ENCODE results near the gene BFSP2. TPM values are rescaled to one million over a fixed set of nuclear protein-coding genes. Genes with fewer than 3 reads are reported as not detected.

BFSP2 gene
- total RNA-seq, 1 experiment from 2014 or later, result 0.67 TPM

- H3K27ac ChIP-seq (ENCODE audit: low read length), result peak overlapping the region; percentile 19; the same call in 1 of the 2 replicates
- intact Hi-C loops (cut with micrococcal nuclease; ENCODE audit: unreplicated experiment), result no loop called here
- in situ Hi-C loops (cut with HindIII; ENCODE audit: low pct_unique_long_range_greater_than_20kb, low sequenced_read_pairs), result no loop called here
Measured at GRCh38 chr3:133376810-133377209, 23.0 kb upstream of the BFSP2 start.

GRCh38 chr3:133377396-133377795, 22.5 kb upstream of the BFSP2 start:
- CTCF ChIA-PET, result no interaction called here
- Histone ChIP-seq H3K4me1 (ENCODE audit: control insufficient read depth, insufficient read depth, low read length) (peaks cover 4% of the 10 kb centered on the region; the same call in 1 of the 2 replicates), H3K36me3 (ENCODE audit: control insufficient read depth, insufficient read depth, low read length) (no peaks in the 10 kb centered on the region), H3K4me3 (ENCODE audit: low read depth in 2 of 2, low read length in 2 of 2) (no peak overlapping the region), H3K27me3 (ENCODE audit: control insufficient read depth, insufficient read depth, low read length) (no peaks in the 10 kb centered on the region), H3K9me3 (ENCODE audit: control insufficient read depth, insufficient read depth, low read depth, low read length) (no peaks in the 10 kb centered on the region), H3K27ac (ENCODE audit: low read length) (no peak overlapping the region)
- DNase-seq (ENCODE audit: low read depth, low spot score) (no peak), ATAC-seq (peak; percentile 60; the same call in 1 of the 2 replicates)
- TF ChIP-seq TCF7L2 (IDR thresholded peaks at IDR 0.05; ENCODE audit: low read depth, low read length) (no peak), CTCF (IDR thresholded peaks at IDR 0.05) (peak; percentile 59), SIN3A (IDR thresholded peaks at IDR 0.05; ENCODE audit: borderline replicate concordance, insufficient read depth, low read depth, low read length) (no peak)
- in situ Hi-C loops (cut with HindIII; ENCODE audit: low pct_unique_long_range_greater_than_20kb, low sequenced_read_pairs) (no loop called here), intact Hi-C loops (cut with micrococcal nuclease; ENCODE audit: unreplicated experiment) (no loop called here)
- POLR2A ChIA-PET, result no interaction called here
- BruUV-seq (replicated peaks), result no TSS peak

More at GRCh38 chr3:133376810-133377209, 23.0 kb upstream of the BFSP2 start:
- ChIA-PET CTCF (interaction anchor here (1.4 kb wide), 1 partner anchor 336 kb away, joined by 4 read pairs; no protein-coding TSS in a partner anchor), POLR2A (no interaction called here)
- TF ChIP-seq SIN3A (IDR thresholded peaks at IDR 0.05; ENCODE audit: borderline replicate concordance, insufficient read depth, low read depth, low read length) (no peak), CTCF (IDR thresholded peaks at IDR 0.05) (peak; percentile 53), REST (IDR thresholded peaks at IDR 0.05; ENCODE audit: insufficient read depth in 1 of 2, low read depth in 2 of 2, low read length in 1 of 2) (no peak)
- Histone ChIP-seq H3K4me3 (ENCODE audit: low read depth in 2 of 2, low read length in 2 of 2) (no peak overlapping the region), H3K9me3 (ENCODE audit: control insufficient read depth, insufficient read depth, low read depth, low read length) (no peaks in the 10 kb centered on the region), H3K36me3 (ENCODE audit: control insufficient read depth, insufficient read depth, low read length) (no peaks in the 10 kb centered on the region), H3K27me3 (ENCODE audit: control insufficient read depth, insufficient read depth, low read length) (no peaks in the 10 kb centered on the region), H3K4me1 (ENCODE audit: control insufficient read depth, insufficient read depth, low read length) (peaks cover 4% of the 10 kb centered on the region; the same call in 1 of the 2 replicates)
- DNase-seq (ENCODE audit: low read depth, low spot score), result no peak
- ATAC-seq, result no peak
- no TSS peak for BruUV-seq (replicated peaks)

- Histone ChIP-seq H3K27ac (ENCODE audit: low read length) (no peak overlapping the region), H3K27me3 (ENCODE audit: control insufficient read depth, insufficient read depth, low read length) (no peaks in the 10 kb centered on the region), H3K4me1 (ENCODE audit: control insufficient read depth, insufficient read depth, low read length) (peaks cover 4% of the 10 kb centered on the region; the same call in 1 of the 2 replicates), H3K9me3 (ENCODE audit: control insufficient read depth, insufficient read depth, low read depth, low read length) (no peaks in the 10 kb centered on the region), H3K36me3 (ENCODE audit: control insufficient read depth, insufficient read depth, low read length) (no peaks in the 10 kb centered on the region), H3K4me3 (ENCODE audit: low read depth in 2 of 2, low read length in 2 of 2) (no peak overlapping the region)
- no TSS peak for BruUV-seq (replicated peaks)
- POLR2A ChIA-PET, result no interaction called here
- CTCF ChIA-PET, result no interaction called here
- in situ Hi-C loops (cut with HindIII; ENCODE audit: low pct_unique_long_range_greater_than_20kb, low sequenced_read_pairs) (no loop called here), intact Hi-C loops (cut with micrococcal nuclease; ENCODE audit: unreplicated experiment) (no loop called here)
- TF ChIP-seq POLR2AphosphoS5 (IDR thresholded peaks at IDR 0.05; ENCODE audit: low read depth, low read length) (no peak), REST (IDR thresholded peaks at IDR 0.05; ENCODE audit: insufficient read depth in 1 of 2, low read depth in 2 of 2, low read length in 1 of 2) (no peak), CTCF (IDR thresholded peaks at IDR 0.05) (no peak)
- ATAC-seq (no peak), DNase-seq (ENCODE audit: low read depth, low spot score) (no peak)
Measured at GRCh38 chr3:133379926-133380325, 19.9 kb upstream of the BFSP2 start.

Measured in Panc1 (cell line).